CD4-positive, alpha-beta memory T cell (primary cell): Measurements from ENCODE around the gene UGGT1. TPM values are rescaled to one million over a fixed set of nuclear protein-coding genes. Genes with fewer than 3 reads are reported as not detected.

Experiments used
- CTCF ChIA-PET: fragments of 350-600 bp; sonication (Branson Sonifier 250); formaldehyde crosslinking; loops from one replicate; lab custom pipeline; 2021; ENCODE audit warnings: inconsistent platforms; ENCODE audit not compliant: partially characterized antibody; lab: Charles Lee
- POLR2A ChIA-PET: fragments of 350-600 bp; sonication (Branson Sonifier 250); formaldehyde crosslinking; loops from one replicate; lab custom pipeline; 2021; ENCODE audit not compliant: partially characterized antibody; lab: Charles Lee
- DNase-seq, 5 donors: peaks; one replicate each; pipeline versions ENCODE4 v3.0.0 to v3.0.0-alpha.2; 2020 to 2022; ENCODE audit warnings: mixed read lengths in 1 of 5
- H3K27ac ChIP-seq: one replicate; pipeline ENCODE4 v1.7.0; 2013; ENCODE audit warnings: low read depth, low read length
- H3K27me3 ChIP-seq: 2 replicates; pipeline ENCODE4 v1.7.0; 2013; ENCODE audit warnings: mild to moderate bottlenecking, low read length, moderate library complexity; ENCODE audit not compliant: insufficient read depth
- H3K36me3 ChIP-seq: 2 replicates; pipeline ENCODE4 v1.7.0; 2013; ENCODE audit warnings: mild to moderate bottlenecking, low read length, moderate library complexity; ENCODE audit not compliant: insufficient read depth
- H3K4me1 ChIP-seq: 2 replicates; pipeline ENCODE4 v1.7.0; 2013; ENCODE audit warnings: mild to moderate bottlenecking, low read length, moderate library complexity; ENCODE audit not compliant: insufficient read depth
- H3K4me3 ChIP-seq, 2 donors: one replicate each; pipeline ENCODE4 v1.7.0; 2013; ENCODE audit warnings: low read length in 2 of 2, mild to moderate bottlenecking in 1 of 2
- H3K9me3 ChIP-seq, 2 donors: one replicate each; pipeline ENCODE4 v1.7.0; 2013; ENCODE audit warnings: low read length in 2 of 2, control low read depth in 1 of 2; ENCODE audit not compliant: control insufficient read depth in 1 of 2
- H3K27ac Mint-ChIP-seq, 7 donors: one replicate each; pipeline ENCODE4 v1.8.0; 2020 to 2021; ENCODE audit warnings: mixed read lengths in 7 of 7, mild to moderate bottlenecking in 6 of 7, inconsistent platforms in 3 of 7, moderate library complexity in 3 of 7
- H3K27me3 Mint-ChIP-seq, 2 donors: one replicate each; pipeline ENCODE4 v1.8.0; 2020 to 2021; ENCODE audit warnings: mixed read lengths in 2 of 2
- H3K36me3 Mint-ChIP-seq, 2 donors: one replicate each; pipeline ENCODE4 v1.8.0; 2020 to 2021; ENCODE audit warnings: mixed read lengths in 2 of 2, inconsistent platforms in 1 of 2, mild to moderate bottlenecking in 1 of 2
- H3K4me1 Mint-ChIP-seq, 4 donors: one replicate each; pipeline ENCODE4 v1.8.0; 2020 to 2021; ENCODE audit warnings: mixed read lengths in 4 of 4, mild to moderate bottlenecking in 1 of 4
- H3K4me3 Mint-ChIP-seq, 8 donors: one replicate each; pipeline ENCODE4 v1.8.0; 2020 to 2021; ENCODE audit warnings: mixed read lengths in 8 of 8, mild to moderate bottlenecking in 7 of 8, moderate library complexity in 6 of 8, inconsistent platforms in 3 of 8
- H3K9me3 Mint-ChIP-seq, 8 donors: one replicate each; pipeline ENCODE4 v1.8.0; 2020 to 2021; ENCODE audit warnings: mixed read lengths in 8 of 8, mild to moderate bottlenecking in 5 of 8, inconsistent platforms in 3 of 8, moderate library complexity in 1 of 8
- intact Hi-C: fragments of 100-400 bp; cut with micrococcal nuclease; formaldehyde crosslinking; loops from one replicate; pipeline ENCODE4 v1.15.1; 2023
- polyA plus RNA-seq, 2 donors: library from polyadenylated mRNA; unstranded; fragments of 300-500 nt; fragmentation: Illumina TruSeq; gene quantifications; one replicate each; pipeline ENCODE4 v1.2.3, GENCODE V29; 2021
- total RNA-seq, 2 experiments: library from RNA; stranded (reverse); gene quantifications; one replicate each; pipeline ENCODE4 v1.2.3, GENCODE V29; 2021

The UGGT1 gene
- total RNA-seq (10 to 100 TPM; 56.8 to 60.2 TPM), polyA plus RNA-seq (10 to 100 TPM in 1 of 2 donors, 1 to 10 TPM in 1; 6.5 to 18.9 TPM)

- peak within 1 kb of the TSS; percentile 86 to 98 for H3K4me3 ChIP-seq
- no peaks in the 10 kb centered on the region for H3K9me3 ChIP-seq
- H3K4me1 ChIP-seq = peaks cover 33% of the 10 kb centered on the region
- peak within 1 kb of the TSS; percentile 88 to 98 (median 93) for H3K4me3 Mint-ChIP-seq
- intact Hi-C loops = loop anchor here (1.0 to 10.0 kb wide), 6 partner anchors 63 to 799 kb away; partner anchors contain the start of genes AMMECR1L, ERCC3, IWS1 and SAP130
- H3K27me3 Mint-ChIP-seq = no peaks in the 10 kb centered on the region
- no peaks in the 10 kb centered on the region for H3K9me3 Mint-ChIP-seq
- DNase-seq = peak; percentile 91 to 95 (median 93)
- H3K27ac Mint-ChIP-seq = peak within 1 kb of the TSS; percentile 90 to 98 (median 96)
- H3K36me3 Mint-ChIP-seq = peaks cover 3 to 16% of the 10 kb centered on the region in 2 donors
- no peaks in the 10 kb centered on the region for H3K36me3 ChIP-seq
- POLR2A ChIA-PET = interaction anchor here (0.6 to 3.7 kb wide), 16 partner anchors 10 to 1010 kb away, joined by 3 to 67 read pairs (median 4); partner anchors contain the start of genes IWS1, MAP3K2, POLR2D and SAP130
- H3K27me3 ChIP-seq = no peaks in the 10 kb centered on the region
- peak within 1 kb of the TSS; percentile 81 for H3K27ac ChIP-seq
- peaks cover 27 to 61% (median 40%) of the 10 kb centered on the region in 4 donors for H3K4me1 Mint-ChIP-seq
- CTCF ChIA-PET = interaction anchor here (0.8 to 1.8 kb wide), 4 partner anchors 18 to 797 kb away, joined by 3 to 11 read pairs (median 4); partner anchors contain the start of gene SAP130
Measured at GRCh38 chr2:128090945-128091725, at the start of gene UGGT1. UGGT1 (plus strand) TSS chr2:128091200; CDS start chr2:128091358, 158 bp downstream.

- intact Hi-C loops = no loop called here
- Histone ChIP-seq H3K9me3 (peaks cover 0 to 13% of the 10 kb centered on the region in 2 donors), H3K36me3 (no peaks in the 10 kb centered on the region), H3K4me3 (no peak overlapping the region), H3K4me1 (no peaks in the 10 kb centered on the region), H3K27ac (no peak overlapping the region), H3K27me3 (peaks cover 4% of the 10 kb centered on the region)
- ChIA-PET CTCF (no interaction called here), POLR2A (no interaction called here)
- H3K4me1 Mint-ChIP-seq = no peaks in the 10 kb centered on the region
- peaks cover 0 to 3% of the 10 kb centered on the region in 2 donors for H3K36me3 Mint-ChIP-seq
- H3K27ac Mint-ChIP-seq = no peak overlapping the region
- peaks cover 7 to 13% of the 10 kb centered on the region in 2 donors for H3K27me3 Mint-ChIP-seq
- peaks cover 7 to 61% (median 45%) of the 10 kb centered on the region in 8 donors for H3K9me3 Mint-ChIP-seq
- DNase-seq = no peak
- H3K4me3 Mint-ChIP-seq = no peak overlapping the region
Measured at GRCh38 chr2:128041561-128041960, 49.4 kb upstream of the UGGT1 start.

- Mint-ChIP-seq H3K27ac (no peak overlapping the region), H3K36me3 (no peaks in the 10 kb centered on the region), H3K4me1 (no peaks in the 10 kb centered on the region), H3K27me3 (peaks cover 13 to 16% of the 10 kb centered on the region in 2 donors), H3K4me3 (no peak overlapping the region), H3K9me3 (peaks cover 9 to 46% (median 35%) of the 10 kb centered on the region in 8 donors)
- Histone ChIP-seq H3K9me3 (peaks cover 0 to 10% of the 10 kb centered on the region in 2 donors), H3K4me1 (no peaks in the 10 kb centered on the region), H3K27me3 (peaks cover 4% of the 10 kb centered on the region), H3K4me3 (no peak overlapping the region), H3K36me3 (no peaks in the 10 kb centered on the region), H3K27ac (no peak overlapping the region)
- DNase-seq = no peak
- CTCF ChIA-PET = no interaction called here
- intact Hi-C loops = no loop called here
- POLR2A ChIA-PET = no interaction called here
Measured at GRCh38 chr2:128043041-128043440, 48.0 kb upstream of the UGGT1 start.

- Mint-ChIP-seq H3K27ac (no peak overlapping the region), H3K27me3 (peaks cover 27 to 30% of the 10 kb centered on the region in 2 donors), H3K9me3 (peaks cover 4 to 19% (median 18%) of the 10 kb centered on the region in 8 donors), H3K4me1 (no peaks in the 10 kb centered on the region), H3K4me3 (no peak overlapping the region), H3K36me3 (peaks cover 2 to 12% of the 10 kb centered on the region in 2 donors)
- CTCF ChIA-PET = interaction anchor here (1.9 kb wide), 1 partner anchor 10 kb away, joined by 6 read pairs; no protein-coding TSS in a partner anchor
- no peaks in the 10 kb centered on the region for H3K9me3 ChIP-seq
- H3K27me3 ChIP-seq = no peaks in the 10 kb centered on the region
- DNase-seq = no peak
- H3K27ac ChIP-seq = no peak overlapping the region
- no peaks in the 10 kb centered on the region for H3K4me1 ChIP-seq
- intact Hi-C loops = no loop called here
- H3K4me3 ChIP-seq = no peak overlapping the region
- no peaks in the 10 kb centered on the region for H3K36me3 ChIP-seq
- POLR2A ChIA-PET = no interaction called here
Measured at GRCh38 chr2:128053331-128053730, 37.7 kb upstream of the UGGT1 start.

- H3K27me3 Mint-ChIP-seq = peaks cover 23 to 25% of the 10 kb centered on the region in 2 donors
- Histone ChIP-seq H3K4me3 (no peak overlapping the region), H3K9me3 (no peaks in the 10 kb centered on the region), H3K27ac (no peak overlapping the region), H3K36me3 (no peaks in the 10 kb centered on the region), H3K4me1 (no peaks in the 10 kb centered on the region), H3K27me3 (no peaks in the 10 kb centered on the region)
- ChIA-PET POLR2A (no interaction called here), CTCF (interaction anchor here (0.6 to 1.9 kb wide), 2 partner anchors 9 to 75 kb away, joined by 3 to 6 read pairs; no protein-coding TSS in a partner anchor)
- H3K4me3 Mint-ChIP-seq = no peak overlapping the region
- intact Hi-C loops = no loop called here
- H3K36me3 Mint-ChIP-seq = peaks cover 0 to 10% of the 10 kb centered on the region in 2 donors
- H3K9me3 Mint-ChIP-seq = peaks cover 2 to 15% (median 11%) of the 10 kb centered on the region in 8 donors
- no peak overlapping the region for H3K27ac Mint-ChIP-seq
- no peak for DNase-seq
- no peaks in the 10 kb centered on the region for H3K4me1 Mint-ChIP-seq
Measured at GRCh38 chr2:128054104-128054885, 36.7 kb upstream of the UGGT1 start.

GRCh38 chr2:128057334-128057733 is 33.7 kb upstream of the UGGT1 start:
- intact Hi-C loops = no loop called here
- no peak overlapping the region for H3K4me3 ChIP-seq
- Mint-ChIP-seq H3K9me3 (no peaks in the 10 kb centered on the region), H3K4me1 (no peaks in the 10 kb centered on the region), H3K4me3 (no peak overlapping the region), H3K36me3 (no peaks in the 10 kb centered on the region), H3K27ac (no peak overlapping the region), H3K27me3 (peaks cover 5 to 12% of the 10 kb centered on the region in 2 donors)
- CTCF ChIA-PET = no interaction called here
- no peaks in the 10 kb centered on the region for H3K9me3 ChIP-seq
- POLR2A ChIA-PET = no interaction called here
- no peaks in the 10 kb centered on the region for H3K4me1 ChIP-seq
- no peaks in the 10 kb centered on the region for H3K36me3 ChIP-seq
- H3K27me3 ChIP-seq = no peaks in the 10 kb centered on the region
- DNase-seq = no peak
- H3K27ac ChIP-seq = no peak overlapping the region

DNA sequence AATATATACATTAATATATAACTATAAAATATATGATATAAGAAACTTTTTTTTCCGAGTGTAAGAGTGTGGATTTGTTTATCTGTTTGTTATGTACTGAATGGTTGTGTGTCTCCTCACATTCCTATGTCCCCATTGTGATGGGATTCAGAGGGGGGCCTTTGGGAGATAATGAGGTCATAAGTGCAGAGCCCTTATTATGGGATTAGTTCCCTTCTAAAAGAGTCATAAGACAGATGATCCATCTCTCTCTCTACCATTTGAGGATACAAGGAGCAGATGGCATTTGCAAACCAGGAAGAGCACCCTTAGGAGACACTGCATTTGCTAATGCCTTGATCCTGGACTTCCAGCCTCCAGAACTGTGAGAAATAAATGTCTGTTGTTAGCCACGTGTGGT is 32.9 kb upstream of the UGGT1 start:
- Mint-ChIP-seq H3K36me3 (no peaks in the 10 kb centered on the region), H3K4me3 (no peak overlapping the region), H3K9me3 (no peaks in the 10 kb centered on the region), H3K27ac (no peak overlapping the region), H3K4me1 (no peaks in the 10 kb centered on the region), H3K27me3 (peaks cover 3 to 9% of the 10 kb centered on the region in 2 donors)
- H3K4me1 ChIP-seq = no peaks in the 10 kb centered on the region
- H3K4me3 ChIP-seq = no peak overlapping the region
- ChIA-PET POLR2A (no interaction called here), CTCF (no interaction called here)
- intact Hi-C loops = no loop called here
- H3K27ac ChIP-seq = no peak overlapping the region
- H3K27me3 ChIP-seq = no peaks in the 10 kb centered on the region
- H3K9me3 ChIP-seq = no peaks in the 10 kb centered on the region
- no peaks in the 10 kb centered on the region for H3K36me3 ChIP-seq
- DNase-seq = no peak
